Tibial artery (tissue), 4 donors: Measurements from ENCODE around the gene ABCB9.

Experiments
- DNase-seq, 2 donors: peaks; one replicate each; pipeline ENCODE4 v3.0.0-alpha.2; 2019
- H3K27ac ChIP-seq, 2 donors: fragments of 200-600 bp; sonication (generic) in 1 of 2; 1 replicate in 1 of 2; 2 replicates in 1 of 2; pipeline ENCODE4 v1.5.1; 2018 to 2019; ENCODE audit warnings: mild to moderate bottlenecking in 1 of 2
- H3K27me3 ChIP-seq, 2 donors: fragments of 200-600 bp; sonication (generic) in 1 of 2; one replicate each; pipeline versions ENCODE4 v1.5.1 to v1.6.0; 2016 to 2019
- H3K36me3 ChIP-seq, 3 donors: fragments of 200-600 bp; sonication (generic) in 2 of 3; one replicate each; pipeline ENCODE4 v1.5.1; 2016 to 2019; ENCODE audit warnings: mild to moderate bottlenecking in 2 of 3
- H3K4me1 ChIP-seq, 4 donors: fragments of 200-600 bp; sonication (generic) in 2 of 4; 1 replicate in 3 of 4; 2 replicates in 1 of 4; pipeline ENCODE4 v1.5.1; 2016 to 2019
- H3K4me3 ChIP-seq, 2 donors: fragments of 200-600 bp; sonication (generic) in 1 of 2; 1 replicate in 1 of 2; 2 replicates in 1 of 2; pipeline ENCODE4 v1.5.1; 2018 to 2019; ENCODE audit warnings: mild to moderate bottlenecking in 2 of 2
- H3K9me3 ChIP-seq, 3 donors: fragments of 200-600 bp; sonication (generic) in 1 of 3; one replicate each; pipeline ENCODE4 v1.5.1; 2016 to 2019
- CTCF ChIP-seq, 2 experiments: fragments of 200-600 bp in 1 of 2; fragments of 450-650 bp in 1 of 2; IDR thresholded peaks; one replicate each; pipeline ENCODE4 v1.5.1; 2017 to 2019; ENCODE audit warnings: antibody characterized with exemption in 2 of 2, mild to moderate bottlenecking in 1 of 2, moderate library complexity in 1 of 2
- intact Hi-C: fragments of 100-400 bp; cut with DNase I; formaldehyde crosslinking; loops from one replicate; pipeline ENCODE4 v1.15.0; 2023; ENCODE audit warnings: low total_unique reads

Gene ABCB9

DNA sequence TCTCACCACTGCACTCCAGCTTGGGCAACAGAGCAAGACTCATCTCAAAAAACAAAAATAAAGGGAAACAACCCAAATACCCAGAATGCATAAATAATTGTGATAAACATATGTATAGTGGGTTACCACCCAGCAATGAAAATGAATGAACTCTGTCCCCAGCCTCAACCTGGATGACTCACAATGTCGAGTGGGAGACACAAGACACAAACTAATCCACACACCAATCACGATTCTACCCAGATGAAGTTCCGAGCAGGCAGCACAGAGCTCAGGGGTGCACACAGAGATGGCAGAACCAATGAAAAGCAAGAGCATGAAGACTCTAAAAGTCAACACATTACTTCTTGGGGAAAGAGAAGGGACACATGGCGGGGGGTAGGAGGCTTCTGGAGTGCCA is 27.1 kb downstream of the ABCB9 start:
- Histone ChIP-seq H3K4me1 (peaks cover 0 to 12% (median 5%) of the 10 kb centered on the region in 4 donors), H3K27me3 (no peaks in the 10 kb centered on the region), H3K9me3 (no peaks in the 10 kb centered on the region), H3K4me3 (no peak overlapping the region), H3K27ac (no peak overlapping the region), H3K36me3 (peaks cover 0 to 49% (median 15%) of the 10 kb centered on the region in 3 donors)
- DNase-seq: no peak
- intact Hi-C loops: no loop called here
- no peak for TF ChIP-seq CTCF (IDR thresholded peaks at IDR 0.05)

GRCh38 chr12:122937622-122938091 is 28.6 kb downstream of the ABCB9 start:
- H3K27me3 ChIP-seq: no peaks in the 10 kb centered on the region
- H3K27ac ChIP-seq: no peak overlapping the region
- intact Hi-C loops: no loop called here

GRCh38 chr12:122935318-122935717 is 30.9 kb downstream of the ABCB9 start:
- H3K27me3 ChIP-seq: no peaks in the 10 kb centered on the region
- peaks cover 0 to 74% (median 18%) of the 10 kb centered on the region in 3 donors for H3K36me3 ChIP-seq
- DNase-seq: no peak
- intact Hi-C loops: no loop called here
- no peaks in the 10 kb centered on the region for H3K4me1 ChIP-seq
- no peak overlapping the region for H3K27ac ChIP-seq
- H3K9me3 ChIP-seq: no peaks in the 10 kb centered on the region
- no peak overlapping the region for H3K4me3 ChIP-seq
- TF ChIP-seq CTCF (IDR thresholded peaks at IDR 0.05): no peak

More at GRCh38 chr12:122937622-122938091, 28.6 kb downstream of the ABCB9 start:
- TF ChIP-seq CTCF (IDR thresholded peaks at IDR 0.05): no peak
- peaks cover 0 to 55% (median 15%) of the 10 kb centered on the region in 3 donors for H3K36me3 ChIP-seq
- peaks cover 0 to 12% (median 2%) of the 10 kb centered on the region in 4 donors for H3K4me1 ChIP-seq
- DNase-seq: no peak
- H3K9me3 ChIP-seq: no peaks in the 10 kb centered on the region
- H3K4me3 ChIP-seq: no peak overlapping the region

DNA sequence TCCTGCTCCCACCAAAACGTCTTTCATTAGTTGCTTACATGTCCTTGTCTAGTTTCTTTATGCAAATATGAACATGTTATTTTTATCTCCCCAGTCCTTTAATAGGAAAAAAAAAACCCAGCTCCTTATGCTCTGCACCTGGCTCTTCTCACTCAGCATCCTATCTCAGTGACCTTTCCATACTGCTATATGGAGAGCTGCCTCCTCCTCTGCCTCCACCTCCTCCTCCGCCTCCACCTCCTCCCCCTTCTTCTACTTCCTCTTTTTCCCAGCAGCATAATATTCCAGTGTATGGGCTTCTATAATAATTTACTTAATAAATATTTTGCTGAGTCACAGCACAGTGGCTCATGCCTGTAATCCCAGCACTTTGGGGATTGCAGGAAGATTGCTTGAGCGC is 31.5 kb downstream of the ABCB9 start:
- Histone ChIP-seq H3K9me3 (no peaks in the 10 kb centered on the region), H3K27ac (no peak overlapping the region), H3K4me1 (no peaks in the 10 kb centered on the region), H3K27me3 (no peaks in the 10 kb centered on the region), H3K4me3 (no peak overlapping the region), H3K36me3 (peaks cover 0 to 74% (median 18%) of the 10 kb centered on the region in 3 donors)
- intact Hi-C loops: no loop called here
- TF ChIP-seq CTCF (IDR thresholded peaks at IDR 0.05): no peak
- no peak for DNase-seq

- Histone ChIP-seq H3K4me1 (no peaks in the 10 kb centered on the region), H3K36me3 (peaks cover 0 to 54% (median 18%) of the 10 kb centered on the region in 3 donors), H3K27me3 (no peaks in the 10 kb centered on the region), H3K27ac (no peak overlapping the region), H3K4me3 (no peak overlapping the region), H3K9me3 (no peaks in the 10 kb centered on the region)
- intact Hi-C loops: no loop called here
- TF ChIP-seq CTCF (IDR thresholded peaks at IDR 0.05): no peak
- no peak for DNase-seq
These were observed 34.1 kb downstream of the ABCB9 start for GRCh38 chr12:122932207-122932606.

- intact Hi-C loops: no loop called here
- Histone ChIP-seq H3K36me3 (peaks cover 0 to 38% (median 3%) of the 10 kb centered on the region in 3 donors), H3K9me3 (no peaks in the 10 kb centered on the region), H3K4me1 (no peaks in the 10 kb centered on the region), H3K27ac (no peak overlapping the region), H3K27me3 (no peaks in the 10 kb centered on the region), H3K4me3 (no peak overlapping the region)
- DNase-seq: no peak
- no peak for TF ChIP-seq CTCF (IDR thresholded peaks at IDR 0.05)
These were observed 36.5 kb downstream of the ABCB9 start for GRCh38 chr12:122929812-122930211.
